Heart left ventricle (tissue), 16 donors: Measurements from ENCODE around the gene FBXW4. TPM values are rescaled to one million over a fixed set of nuclear protein-coding genes. Genes with fewer than 3 reads are reported as not detected.

ENCODE experiments used
- ATAC-seq, 4 donors: fragments of 200-7000 bp; cut with Tn5 transposase; one replicate each; pipeline ENCODE4 v1.9.1; 2020 to 2022; ENCODE audit warnings: moderate library complexity in 4 of 4, mild to moderate bottlenecking in 3 of 4, moderate number of reproducible peaks in 1 of 4
- DNase-seq, 5 donors: peaks; one replicate each; pipeline ENCODE4 v3.0.0-alpha.2; 2020
- H3K27ac ChIP-seq, 12 donors: fragments of 200-600 bp; sonication (generic) in 4 of 12; one replicate each; pipeline versions ENCODE4 v1.5.0 to v1.8.0; 2016 to 2022; ENCODE audit warnings: mild to moderate bottlenecking in 2 of 12
- H3K27me3 ChIP-seq, 9 donors: fragments of 200-600 bp; sonication (generic) in 2 of 9; one replicate each; pipeline versions ENCODE4 v1.5.1 to v1.8.0; 2016 to 2022; ENCODE audit warnings: mild to moderate bottlenecking in 3 of 9
- H3K36me3 ChIP-seq, 9 donors: fragments of 200-600 bp; sonication (generic) in 2 of 9; one replicate each; pipeline versions ENCODE4 v1.5.0 to v1.8.0; 2018 to 2022; ENCODE audit warnings: mild to moderate bottlenecking in 2 of 9
- H3K4me1 ChIP-seq, 12 donors: fragments of 200-600 bp; sonication (generic) in 4 of 12; one replicate each; pipeline versions ENCODE4 v1.5.0 to v1.8.0; 2016 to 2022; ENCODE audit warnings: mild to moderate bottlenecking in 3 of 12
- H3K4me3 ChIP-seq, 12 donors: fragments of 200-600 bp; sonication (generic) in 4 of 12; one replicate each; pipeline versions ENCODE4 v1.5.0 to v1.8.0; 2017 to 2022; ENCODE audit warnings: mild to moderate bottlenecking in 9 of 12, moderate library complexity in 4 of 12
- H3K9me3 ChIP-seq, 12 donors: fragments of 200-600 bp; sonication (generic) in 4 of 12; one replicate each; pipeline versions ENCODE4 v1.5.0 to v1.8.0; 2016 to 2022; ENCODE audit warnings: mild to moderate bottlenecking in 1 of 12
- POLR2A ChIP-seq, 2 donors: fragments of 450-650 bp; IDR thresholded peaks; one replicate each; pipeline ENCODE4 v1.6.1; 2017; ENCODE audit warnings: antibody characterized with exemption in 2 of 2, mild to moderate bottlenecking in 2 of 2, moderate library complexity in 2 of 2
- WGBS, 4 donors: extraction: QIAGEN DNeasy Blood & Tissue Kit in 2 of 4; methylation state at CpG; one replicate each; pipeline versions ENCODE4 v1.1.5 to v1.1.7; 2013 to 2018; 5-methylcytosine and 5-hydroxymethylcytosine counted together
- intact Hi-C, 10 donors: fragments of 100-400 bp; cut with DNase I; formaldehyde crosslinking; loops; one replicate each; pipeline versions ENCODE4 v1.11.1 to v1.14.2; 2022
- polyA plus RNA-seq, 2 donors: library from polyadenylated mRNA; stranded (reverse); fragments of 200-250 nt; gene quantifications; one replicate each; pipeline ENCODE4 v1.2.3, GENCODE V29; 2013
- total RNA-seq, 9 donors: library from RNA; depleted of rRNA in 2 of 9; stranded (reverse); fragments of >200 nt in 2 of 9; fragmentation: NEBNext Ultra II Directional in 3 of 9; extraction: Animal tissue kit (Norgen Biotek cat#: 25700) in 3 of 9; gene quantifications; one replicate each; pipeline versions ENCODE4 v1.1.0 to v1.2.4, GENCODE V29; 2016 to 2023
- TF ChIP-seq, protein P1 (sequence below), 12 donors: fragments of 200-600 bp; sonication (generic) in 4 of 12; IDR thresholded peaks; one replicate each; pipeline versions ENCODE4 v1.5.0 to v1.8.0; 2018 to 2022; ENCODE audit warnings: antibody characterized with exemption in 12 of 12, mild to moderate bottlenecking in 5 of 12
- donor health status: ischemic (EF 13 %, LVEDD 7.1; RV severe dilation, severe dysfunction).
- donor health status: healthy with polysubstance abuse.
- donor health status: DM: no; HTN: yes; CAD: no.
- donor health status: DM: no; HTN: no; CAD: no.
- donor health status: ischemic (EF 25% LVEDD 6.9; RV normal size, moderate dysfunction).
- donor health status: ischemic (EF 25% LVEDD 5.7; RV mildly dilated, moderate dysfunction).
- donor health status: healthy.
- donor health status: DM: yes; HTN: yes; CAD: no.
- donor health status: ischemic (EF 35%, LVEDD 5.7; RV mildly dilated, moderate dysfunction).
- donor health status: nonischemic (EF 11% LVEDD 7.7; RV severe dilation, severe dysfunction).
- donor health status: DM: yes; HTN: yes; CAD: no.
- donor health status: PGD.
- donor health status: ischemic (EF 29% LVEDD 5.4; RV normal size, mild dysfunction).
- donor health status: nonischemic (EF 23%, LVEDD 6.1; RV moderate dilation, normal function).

FBXW4 gene
- total and polyA plus RNA-seq, 11 donors, result 35.8 to 116 (median 80.9) TPM

DNA sequence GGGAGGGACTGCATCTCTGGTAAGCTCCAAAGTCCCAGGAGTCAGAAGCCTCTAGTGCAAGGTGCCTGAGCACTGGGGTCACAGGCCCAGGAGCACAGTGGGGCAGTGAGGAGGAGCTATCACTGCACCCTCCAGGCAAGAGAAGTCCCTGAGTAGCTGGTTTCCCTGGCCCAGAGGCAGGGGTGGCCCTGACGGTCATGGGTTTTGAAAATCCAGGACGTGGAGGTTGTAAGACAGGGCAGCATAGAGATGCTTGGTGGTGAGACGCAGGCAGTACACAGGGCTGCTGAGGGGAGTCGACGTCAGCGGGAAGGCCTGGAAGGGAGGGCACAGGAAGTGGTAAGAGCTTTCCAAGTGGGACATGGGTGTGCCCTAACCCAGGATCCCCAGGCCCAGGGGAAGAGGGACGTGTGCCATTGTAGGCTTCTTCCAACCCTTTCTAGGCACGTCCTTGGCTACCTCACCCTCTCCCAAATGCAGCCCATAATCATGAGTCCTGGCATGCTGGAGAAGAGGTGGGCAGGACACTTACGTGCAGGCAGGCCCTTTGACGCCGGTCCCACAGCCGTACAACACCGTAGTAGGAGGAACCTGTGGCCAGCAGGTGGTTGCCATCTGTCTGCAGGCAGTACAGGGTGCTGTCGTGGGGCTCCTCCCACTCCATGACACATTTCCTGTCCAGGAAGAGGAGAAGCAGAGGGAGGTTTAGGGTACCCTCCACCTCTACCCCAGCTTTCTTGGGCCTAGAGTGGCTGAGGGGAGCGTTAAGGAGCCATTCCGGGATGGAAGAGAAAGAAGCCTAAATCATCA lies 83.7 kb downstream of the FBXW4 start:
- 64 to 75% (median 67%) methylated on average over 16 of the region's 16 CpGs for WGBS, 4 donors
- no peak overlapping the region for H3K27ac ChIP-seq
- peaks cover 0 to 72% (median 49%) of the 10 kb centered on the region in 9 donors for H3K36me3 ChIP-seq
- no peaks in the 10 kb centered on the region for H3K9me3 ChIP-seq
- no peak overlapping the region for H3K4me3 ChIP-seq
- peaks cover 0 to under 1% (median 0%) of the 10 kb centered on the region in 12 donors for H3K4me1 ChIP-seq
- TF ChIP-seq, protein P1, sequence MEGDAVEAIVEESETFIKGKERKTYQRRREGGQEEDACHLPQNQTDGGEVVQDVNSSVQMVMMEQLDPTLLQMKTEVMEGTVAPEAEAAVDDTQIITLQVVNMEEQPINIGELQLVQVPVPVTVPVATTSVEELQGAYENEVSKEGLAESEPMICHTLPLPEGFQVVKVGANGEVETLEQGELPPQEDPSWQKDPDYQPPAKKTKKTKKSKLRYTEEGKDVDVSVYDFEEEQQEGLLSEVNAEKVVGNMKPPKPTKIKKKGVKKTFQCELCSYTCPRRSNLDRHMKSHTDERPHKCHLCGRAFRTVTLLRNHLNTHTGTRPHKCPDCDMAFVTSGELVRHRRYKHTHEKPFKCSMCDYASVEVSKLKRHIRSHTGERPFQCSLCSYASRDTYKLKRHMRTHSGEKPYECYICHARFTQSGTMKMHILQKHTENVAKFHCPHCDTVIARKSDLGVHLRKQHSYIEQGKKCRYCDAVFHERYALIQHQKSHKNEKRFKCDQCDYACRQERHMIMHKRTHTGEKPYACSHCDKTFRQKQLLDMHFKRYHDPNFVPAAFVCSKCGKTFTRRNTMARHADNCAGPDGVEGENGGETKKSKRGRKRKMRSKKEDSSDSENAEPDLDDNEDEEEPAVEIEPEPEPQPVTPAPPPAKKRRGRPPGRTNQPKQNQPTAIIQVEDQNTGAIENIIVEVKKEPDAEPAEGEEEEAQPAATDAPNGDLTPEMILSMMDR (IDR thresholded peaks at IDR 0.05), result no peak
- TF ChIP-seq POLR2A (IDR thresholded peaks at IDR 0.05), result no peak
- intact Hi-C loops, result no loop called here
- no peaks in the 10 kb centered on the region for H3K27me3 ChIP-seq
- ATAC-seq, result peak in 3 of 4 donors; percentile 7 to 45 (median 31)
- no peak for DNase-seq

DNA sequence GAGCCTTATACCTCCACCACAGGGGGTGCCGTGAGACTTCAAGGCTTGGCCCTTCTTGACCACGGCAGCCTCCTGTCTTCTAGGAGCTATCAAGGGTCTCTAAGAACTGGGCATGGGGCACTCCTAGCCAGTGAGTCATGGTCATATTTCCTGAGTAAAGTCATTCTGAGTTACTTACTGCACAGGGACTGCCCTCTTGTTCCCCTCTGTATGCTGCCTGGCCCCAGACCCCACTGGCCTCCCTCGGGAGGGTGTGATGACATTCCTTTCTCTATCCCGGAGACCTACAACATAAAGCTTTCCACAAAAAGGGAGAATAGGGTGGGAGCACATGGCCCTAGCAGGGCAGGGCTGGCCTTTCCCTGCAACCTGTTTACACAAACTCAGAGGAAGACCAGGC lies 85.5 kb downstream of the FBXW4 start:
- DNase-seq (no peak), ATAC-seq (no peak)
- TF ChIP-seq POLR2A (IDR thresholded peaks at IDR 0.05), result no peak
- TF ChIP-seq, protein P1 (IDR thresholded peaks at IDR 0.05), result no peak
- H3K27me3 ChIP-seq, result no peaks in the 10 kb centered on the region
- peaks cover 0 to 81% (median 61%) of the 10 kb centered on the region in 9 donors for H3K36me3 ChIP-seq
- intact Hi-C loops, result loop anchor here in 2 of 10 donors (10.0 kb wide), 2 partner anchors 85 to 465 kb away; partner anchors contain the start of gene FBXW4 (in 1 of the 2)
- no peaks in the 10 kb centered on the region for H3K4me1 ChIP-seq
- 77 to 81% (median 81%) methylated on average over 3 to 4 of the region's 4 CpGs for WGBS, 4 donors
- no peaks in the 10 kb centered on the region for H3K9me3 ChIP-seq
- no peak overlapping the region for H3K4me3 ChIP-seq
- H3K27ac ChIP-seq, result no peak overlapping the region

DNA sequence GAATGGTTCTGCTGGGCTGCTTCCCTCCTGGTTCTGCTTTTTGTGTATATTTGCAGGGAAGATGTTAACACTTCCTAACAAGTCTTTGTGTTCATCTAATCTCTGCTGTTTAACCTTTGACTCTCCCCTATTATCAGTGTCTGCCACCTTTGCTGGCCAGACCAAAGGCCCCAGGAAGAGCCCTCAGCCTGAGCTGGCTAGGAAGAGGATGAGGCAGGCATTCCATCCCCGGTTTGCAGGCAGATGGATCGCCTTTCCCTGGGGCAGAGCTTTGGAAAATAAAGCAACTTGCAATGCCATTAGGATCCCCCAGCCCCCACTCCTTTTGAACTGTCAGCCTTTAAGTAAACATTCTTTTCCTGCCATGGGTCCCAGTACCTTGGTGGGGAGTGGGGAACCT lies 87.8 kb downstream of the FBXW4 start:
- H3K4me1 ChIP-seq, result peaks cover 0 to 9% (median 0%) of the 10 kb centered on the region in 12 donors
- no peak overlapping the region for H3K4me3 ChIP-seq
- TF ChIP-seq, protein P1 (IDR thresholded peaks at IDR 0.05), result no peak
- TF ChIP-seq POLR2A (IDR thresholded peaks at IDR 0.05), result no peak
- WGBS, 4 donors, result 35 to 51% (median 50%) methylated on average over 2 of the region's 2 CpGs
- H3K27ac ChIP-seq, result no peak overlapping the region
- peaks cover 0 to 84% (median 59%) of the 10 kb centered on the region in 9 donors for H3K36me3 ChIP-seq
- no peaks in the 10 kb centered on the region for H3K27me3 ChIP-seq
- no peaks in the 10 kb centered on the region for H3K9me3 ChIP-seq
- ATAC-seq (no peak), DNase-seq (no peak)
- intact Hi-C loops, result loop anchor here in 2 of 10 donors (10.0 kb wide), 2 partner anchors 88 to 468 kb away; partner anchors contain the start of gene FBXW4 (in 1 of the 2)

DNA sequence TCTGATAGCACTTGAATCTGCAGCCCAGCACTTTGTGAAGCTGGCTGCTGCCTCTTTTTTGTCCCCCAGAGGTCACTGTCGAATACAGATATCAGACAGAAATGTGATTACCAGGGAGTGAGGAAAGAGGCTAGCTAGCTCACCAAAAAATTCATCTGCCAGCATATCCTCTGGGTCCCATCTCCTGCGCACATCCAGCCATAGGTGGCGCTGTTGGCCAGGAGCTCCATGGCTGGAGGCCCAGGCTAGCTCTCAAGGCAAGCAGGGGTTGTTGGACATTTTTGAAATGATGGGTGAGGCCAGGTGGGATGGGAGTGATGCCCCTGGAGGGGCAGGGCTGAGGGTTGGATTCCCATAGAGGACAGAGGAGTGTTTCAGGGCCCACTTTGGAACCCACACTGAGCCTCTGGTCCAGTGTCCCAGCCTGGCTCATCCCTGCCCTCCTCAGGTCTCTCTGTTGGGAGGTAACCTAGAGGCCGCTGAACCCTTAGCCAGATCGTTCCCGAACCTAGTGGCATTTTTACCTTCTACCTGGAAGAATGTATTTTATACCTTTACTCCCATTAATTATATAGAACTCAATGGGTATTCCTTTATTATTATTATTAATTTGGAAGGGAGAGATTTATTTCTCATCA lies 92.1 kb downstream of the FBXW4 start:
- Histone ChIP-seq H3K4me3 (no peak overlapping the region), H3K36me3 (peaks cover 0 to 45% (median 21%) of the 10 kb centered on the region in 9 donors), H3K9me3 (no peaks in the 10 kb centered on the region), H3K4me1 (peaks cover 0 to 16% (median 4%) of the 10 kb centered on the region in 12 donors), H3K27me3 (no peaks in the 10 kb centered on the region), H3K27ac (no peak overlapping the region)
- ATAC-seq, result peak; percentile 69 to 89 (median 82)
- no peak for TF ChIP-seq POLR2A (IDR thresholded peaks at IDR 0.05)
- TF ChIP-seq, protein P1 (IDR thresholded peaks at IDR 0.05), result peak; percentile 69 to 94 (median 83)
- intact Hi-C loops, result loop anchor here (1.0 to 10.0 kb wide), 7 partner anchors 92 to 472 kb away; partner anchors contain the start of genes FBXW4 (in 1 of the 10) and NPM3 (in 1 of the 10)
- DNase-seq, result peak; percentile 37 to 78 (median 63)
- 45 to 61% (median 53%) methylated on average over 4 to 6 of the region's 6 CpGs for WGBS, 4 donors
